Activated T-cell treated with anti-CD3 and anti-CD28 coated beads, Interleukin-2, amount 50 U/mL, for 1 hour (primary cell): ENCODE data around the gene GTPBP3.
"Not testable (repeated sequence)": the region's sequence is repeated elsewhere in the genome, so short reads cannot be mapped to it uniquely, and the experiment has no call there.

Experiments used
- DNase-seq: peaks from one replicate; pipeline ENCODE4 v3.0.0-alpha.2; 2020

The GTPBP3 gene

GRCh38 chr19:17348700-17349099, 11.3 kb downstream of the GTPBP3 start:
- DNase-seq, result no peak

GRCh38 chr19:17351815-17352435, 14.6 kb downstream of the GTPBP3 start:
- DNase-seq, result no peak

GRCh38 chr19:17352608-17353280, 15.4 kb downstream of the GTPBP3 start:
- no peak for DNase-seq

- no peak for DNase-seq
Observed at GRCh38 chr19:17353386-17353785, 16.0 kb downstream of the GTPBP3 start.

GRCh38 chr19:17357078-17357666, 19.8 kb downstream of the GTPBP3 start:
- no peak for DNase-seq

- no peak for DNase-seq
Observed at GRCh38 chr19:17357724-17358123, 20.4 kb downstream of the GTPBP3 start.

GRCh38 chr19:17358395-17358794, 21.0 kb downstream of the GTPBP3 start:
- no peak for DNase-seq

GRCh38 chr19:17359905-17360800, 22.8 kb downstream of the GTPBP3 start:
- DNase-seq, result no peak

- not testable (repeated sequence) for DNase-seq
Observed at GRCh38 chr19:17363852-17364605, 26.7 kb downstream of the GTPBP3 start.

GRCh38 chr19:17365361-17365760, 28.0 kb downstream of the GTPBP3 start:
- no peak for DNase-seq

GRCh38 chr19:17370026-17370587, 32.8 kb downstream of the GTPBP3 start:
- DNase-seq, result no peak

- no peak for DNase-seq
Observed at GRCh38 chr19:17376935-17377600, 39.7 kb downstream of the GTPBP3 start, which contains the start of gene PLVAP. Gene PLVAP, minus strand, starts transcription at chr19:17377342. Its CDS starts 54 bp downstream, at chr19:17377288.

- DNase-seq, result no peak
Observed at GRCh38 chr19:17378271-17378670, 40.9 kb downstream of the GTPBP3 start.

GRCh38 chr19:17379221-17379631, 41.9 kb downstream of the GTPBP3 start:
- no peak for DNase-seq

GRCh38 chr19:17380426-17381138, 43.2 kb downstream of the GTPBP3 start:
- no peak for DNase-seq

- DNase-seq, result peak; percentile 72
Observed at GRCh38 chr19:17385878-17386611, 48.7 kb downstream of the GTPBP3 start.

GRCh38 chr19:17389288-17389687, 51.9 kb downstream of the GTPBP3 start:
- DNase-seq, result no peak

- no peak for DNase-seq
Observed at GRCh38 chr19:17389957-17390664, 52.8 kb downstream of the GTPBP3 start.

GRCh38 chr19:17390665-17391370, 53.5 kb downstream of the GTPBP3 start:
- DNase-seq, result peak; percentile 90
